CD14-positive monocyte (primary cell): Measurements from ENCODE around the gene MAD1L1. TPM values are rescaled to one million over a fixed set of nuclear protein-coding genes. Genes with fewer than 3 reads are reported as not detected.

Experiments
- DNase-seq, 3 donors: peaks; one replicate each; pipeline ENCODE4 v3.0.0-alpha.2; 2011 to 2022
- H2AFZ ChIP-seq: 2 replicates; pipeline ENCODE4 v1.6.0; 2012; ENCODE audit warnings: mild to moderate bottlenecking, low read depth, low read length, inconsistent platforms; ENCODE audit not compliant: insufficient read depth, poor library complexity, severe bottlenecking
- H3K27ac ChIP-seq, 2 donors: 1 replicate in 1 of 2; 2 replicates in 1 of 2; pipeline ENCODE4 v1.5.1; 2012 to 2013; ENCODE audit warnings: low read length in 2 of 2, control low read depth in 1 of 2, inconsistent platforms in 1 of 2, low read depth in 1 of 2, mild to moderate bottlenecking in 1 of 2
- H3K27me3 ChIP-seq, 2 donors: one replicate each; pipeline versions ENCODE4 v1.6.0 to v1.6.1; 2011 to 2013; ENCODE audit warnings: low read length in 2 of 2; ENCODE audit not compliant: control insufficient read depth in 2 of 2, insufficient read depth in 2 of 2
- H3K36me3 ChIP-seq, 2 donors: replicated peaks in 1 of 2; 1 replicate in 1 of 2; 2 replicates in 1 of 2; pipeline versions ENCODE4 v1.5.1 to v1.6.1; 2012 to 2013; ENCODE audit warnings: low read length in 2 of 2, control low read depth in 1 of 2, inconsistent platforms in 1 of 2, mild to moderate bottlenecking in 1 of 2; ENCODE audit not compliant: insufficient read depth in 2 of 2, control insufficient read depth in 1 of 2
- H3K4me1 ChIP-seq, 2 donors: 1 replicate in 1 of 2; 2 replicates in 1 of 2; pipeline versions ENCODE4 v1.5.1 to v1.6.1; 2012 to 2013; ENCODE audit warnings: low read length in 2 of 2, control low read depth in 1 of 2, inconsistent platforms in 1 of 2, mild to moderate bottlenecking in 1 of 2, moderate library complexity in 1 of 2; ENCODE audit not compliant: insufficient read depth in 2 of 2, control insufficient read depth in 1 of 2
- H3K4me2 ChIP-seq: replicated peaks from 2 replicates; pipeline ENCODE3; 2012; ENCODE audit warnings: low read length, moderate library complexity, mild to moderate bottlenecking; ENCODE audit not compliant: poor library complexity, severe bottlenecking; ENCODE audit errors: extremely low read depth
- H3K4me3 ChIP-seq, 3 experiments: fragments of 200-600 bp in 1 of 3; sonication (generic) in 1 of 3; replicated peaks in 1 of 3; 1 replicate in 2 of 3; 2 replicates in 1 of 3; pipeline ENCODE4 v1.5.1; 2011 to 2013; ENCODE audit warnings: low read length in 3 of 3, mild to moderate bottlenecking in 3 of 3, control low read depth in 2 of 3, low read depth in 2 of 3, inconsistent platforms in 1 of 3, moderate library complexity in 1 of 3
- H3K79me2 ChIP-seq: 2 replicates; pipeline ENCODE4 v1.6.0; 2012; ENCODE audit warnings: mild to moderate bottlenecking, control low read depth, inconsistent platforms, low read length, moderate library complexity; ENCODE audit not compliant: insufficient read depth
- H3K9ac ChIP-seq: 2 replicates; pipeline ENCODE4 v1.6.0; 2017; ENCODE audit warnings: low read length, mild to moderate bottlenecking; ENCODE audit not compliant: insufficient read depth, poor library complexity, severe bottlenecking
- H3K9me3 ChIP-seq, 2 donors: replicated peaks in 1 of 2; 1 replicate in 1 of 2; 2 replicates in 1 of 2; pipeline versions ENCODE4 v1.5.1 to v1.6.1; 2012 to 2013; ENCODE audit warnings: low read length in 2 of 2, control low read depth in 1 of 2; ENCODE audit not compliant: control insufficient read depth in 1 of 2, insufficient read depth in 1 of 2
- H4K20me1 ChIP-seq: 2 replicates; pipeline ENCODE4 v1.6.0; 2012; ENCODE audit warnings: mild to moderate bottlenecking, low read length, control low read depth, moderate library complexity; ENCODE audit not compliant: insufficient read depth
- H3K27ac Mint-ChIP-seq, 7 donors: one replicate each; pipeline ENCODE4 v1.8.0; 2020; ENCODE audit warnings: mild to moderate bottlenecking in 7 of 7, mixed read lengths in 7 of 7, moderate library complexity in 6 of 7, inconsistent platforms in 2 of 7
- H3K27me3 Mint-ChIP-seq, 3 donors: one replicate each; pipeline ENCODE4 v1.8.0; 2021 to 2022; ENCODE audit warnings: low read depth in 3 of 3, mild to moderate bottlenecking in 3 of 3, mixed read lengths in 3 of 3, moderate library complexity in 3 of 3, inconsistent platforms in 1 of 3
- H3K36me3 Mint-ChIP-seq, 2 donors: one replicate each; pipeline ENCODE4 v1.8.0; 2020; ENCODE audit warnings: mixed read lengths in 2 of 2, inconsistent platforms in 1 of 2, mild to moderate bottlenecking in 1 of 2
- H3K4me1 Mint-ChIP-seq: one replicate; pipeline ENCODE4 v1.8.0; 2020; ENCODE audit warnings: mild to moderate bottlenecking, mixed read lengths
- H3K4me3 Mint-ChIP-seq, 2 donors: one replicate each; pipeline ENCODE4 v1.8.0; 2020; ENCODE audit warnings: mild to moderate bottlenecking in 2 of 2, mixed read lengths in 2 of 2, moderate library complexity in 1 of 2
- H3K9me3 Mint-ChIP-seq, 7 donors: one replicate each; pipeline ENCODE4 v1.8.0; 2020 to 2022; ENCODE audit warnings: mixed read lengths in 7 of 7, mild to moderate bottlenecking in 6 of 7, moderate library complexity in 6 of 7, inconsistent platforms in 2 of 7
- CTCF ChIP-seq: fragments of 200-600 bp; IDR thresholded peaks from one replicate; pipeline ENCODE4 v1.8.0; 2022; ENCODE audit warnings: antibody characterized with exemption, mild to moderate bottlenecking
- WGBS: methylation state at CpG from one replicate; pipeline ENCODE4 v1.1.5; 2013; ENCODE audit warnings: missing lambda C conversion rate; ENCODE audit not compliant: insufficient coverage; 5-methylcytosine and 5-hydroxymethylcytosine counted together
- intact Hi-C, 2 donors: fragments of 100-400 bp; cut with micrococcal nuclease; formaldehyde crosslinking; loops; one replicate each; pipeline versions ENCODE4 v1.15.0 to v1.15.1; 2023
- polyA plus RNA-seq, 3 donors: library from polyadenylated mRNA; depleted of rRNA in 1 of 3; unstranded in 2 of 3; stranded (reverse) in 1 of 3; fragments of 300-500 nt in 2 of 3; fragments of >200 nt in 1 of 3; fragmentation: Illumina TruSeq in 2 of 3; gene quantifications; 1 replicate in 2 of 3; 2 replicates in 1 of 3; pipeline ENCODE4 v1.2.3, GENCODE V29; 2012 to 2021

The MAD1L1 gene
- polyA plus RNA-seq, 3 donors: 22.0 to 39.4 (median 33.2) TPM

- DNase-seq: no peak
- intact Hi-C loops: no loop called here
These were observed 228.6 kb downstream of the MAD1L1 start for GRCh38 chr7:2003931-2004812.

GRCh38 chr7:2003451-2003930 lies 229.3 kb downstream of the MAD1L1 start:
- no peaks in the 10 kb centered on the region for H3K27me3 ChIP-seq
- peaks cover 16 to 41% of the 10 kb centered on the region in 2 donors for H3K36me3 Mint-ChIP-seq
- H4K20me1 ChIP-seq: no peaks in the 10 kb centered on the region
- H3K4me1 ChIP-seq: no peaks in the 10 kb centered on the region
- no peak overlapping the region for H3K27ac ChIP-seq
- no peaks in the 10 kb centered on the region for H3K79me2 ChIP-seq
- H3K36me3 ChIP-seq: peaks cover 9 to 11% of the 10 kb centered on the region in 2 donors
- no peak for DNase-seq
- H3K4me1 Mint-ChIP-seq: no peaks in the 10 kb centered on the region
- H3K4me2 ChIP-seq: no peak overlapping the region
- no peak overlapping the region for H3K9ac ChIP-seq
- no peak overlapping the region for H3K4me3 Mint-ChIP-seq
- H3K9me3 ChIP-seq: no peaks in the 10 kb centered on the region
- H3K27ac Mint-ChIP-seq: no peak overlapping the region
- no peak for TF ChIP-seq CTCF
- WGBS: 96% methylated on average over 7 of the region's 10 CpGs
- no peak overlapping the region for H3K4me3 ChIP-seq
- no peak overlapping the region for H2AFZ ChIP-seq
- peaks cover 0 to 2% (median 0%) of the 10 kb centered on the region in 7 donors for H3K9me3 Mint-ChIP-seq
- intact Hi-C loops: no loop called here
- no peaks in the 10 kb centered on the region for H3K27me3 Mint-ChIP-seq

More at GRCh38 chr7:2003931-2004812, 228.6 kb downstream of the MAD1L1 start:
- H3K4me3 ChIP-seq: no peak overlapping the region
- peaks cover 9 to 11% of the 10 kb centered on the region in 2 donors for H3K36me3 ChIP-seq
- Mint-ChIP-seq H3K36me3 (peaks cover 16 to 39% of the 10 kb centered on the region in 2 donors), H3K27ac (no peak overlapping the region), H3K4me3 (no peak overlapping the region), H3K27me3 (no peaks in the 10 kb centered on the region), H3K9me3 (peaks cover 0 to 2% (median 0%) of the 10 kb centered on the region in 7 donors), H3K4me1 (no peaks in the 10 kb centered on the region)
- no peak for TF ChIP-seq CTCF
- H3K9me3 ChIP-seq: no peaks in the 10 kb centered on the region
- no peak overlapping the region for H3K27ac ChIP-seq
- H3K9ac ChIP-seq: no peak overlapping the region
- no peaks in the 10 kb centered on the region for H3K79me2 ChIP-seq
- no peak overlapping the region for H3K4me2 ChIP-seq
- no peaks in the 10 kb centered on the region for H3K4me1 ChIP-seq
- H4K20me1 ChIP-seq: no peaks in the 10 kb centered on the region
- no peaks in the 10 kb centered on the region for H3K27me3 ChIP-seq
- no peak overlapping the region for H2AFZ ChIP-seq
- 96% methylated on average over 37 of the region's 39 CpGs for WGBS
